IPS-NIHi7 (cell line): ENCODE data around the gene SMYD1.
A peak's percentile ranks its signal among the peaks of the same experiment; 100 is the strongest.

ENCODE experiments used
- DNase-seq: peaks from one replicate; pipeline ENCODE4 v3.0.0; 2012; ENCODE audit warnings: mixed read lengths; ENCODE audit errors: extremely low spot score

Gene SMYD1

DNA sequence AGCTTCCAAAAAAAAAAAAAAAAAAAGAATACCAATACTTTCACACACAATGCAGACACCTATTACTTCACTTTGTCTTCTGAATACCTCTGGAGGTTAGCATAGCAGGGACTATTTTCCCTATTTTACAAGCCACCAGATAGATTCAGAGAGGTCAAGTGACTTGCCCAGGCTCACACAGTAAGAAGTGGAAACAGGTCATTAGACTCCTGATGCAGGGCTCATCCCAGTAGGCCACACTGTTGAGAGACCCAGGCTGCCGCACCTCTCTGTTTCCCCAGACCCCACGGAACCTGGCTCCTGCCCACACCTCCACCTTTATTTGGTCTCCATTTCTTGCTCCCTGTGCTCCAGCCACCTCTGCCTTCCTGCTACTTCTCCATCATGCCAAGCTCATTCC is 19.4 kb downstream of the SMYD1 start:
- DNase-seq = no peak

DNA sequence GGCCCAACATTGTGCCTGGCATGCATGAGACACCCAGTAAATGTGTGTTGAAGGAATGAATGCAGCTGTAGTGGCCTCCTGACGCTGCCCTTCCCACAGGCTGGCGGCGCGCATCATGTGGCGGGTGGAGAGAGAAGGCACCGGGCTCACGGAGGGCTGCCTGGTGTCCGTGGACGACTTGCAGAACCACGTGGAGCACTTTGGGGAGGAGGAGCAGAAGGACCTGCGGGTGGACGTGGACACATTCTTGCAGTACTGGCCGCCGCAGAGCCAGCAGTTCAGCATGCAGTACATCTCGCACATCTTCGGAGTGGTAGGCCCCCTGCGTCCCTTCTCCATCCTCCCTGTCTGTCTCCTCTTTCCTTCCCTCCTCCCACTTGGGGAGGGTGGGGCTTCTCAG is 20.1 kb downstream of the SMYD1 start:
- DNase-seq = no peak

DNA sequence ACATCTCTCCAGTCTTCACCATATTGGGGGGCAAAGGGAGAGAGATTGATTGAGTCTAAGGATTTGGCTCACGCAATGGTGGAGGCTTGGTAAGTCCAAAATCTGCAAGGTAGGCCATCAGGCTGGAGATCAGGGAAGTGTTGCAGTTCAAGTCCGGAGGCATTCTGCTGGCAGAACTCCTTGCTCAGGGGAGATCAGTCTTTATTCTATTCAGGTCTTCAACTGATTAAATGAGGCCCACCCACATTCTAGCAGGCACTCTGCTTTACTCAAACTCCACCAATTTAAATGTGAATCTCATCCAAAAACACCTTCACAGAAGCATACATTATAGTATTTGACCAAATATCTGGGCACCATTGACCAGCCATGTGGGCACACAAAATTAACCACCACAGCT is 21.4 kb downstream of the SMYD1 start:
- no peak for DNase-seq

DNA sequence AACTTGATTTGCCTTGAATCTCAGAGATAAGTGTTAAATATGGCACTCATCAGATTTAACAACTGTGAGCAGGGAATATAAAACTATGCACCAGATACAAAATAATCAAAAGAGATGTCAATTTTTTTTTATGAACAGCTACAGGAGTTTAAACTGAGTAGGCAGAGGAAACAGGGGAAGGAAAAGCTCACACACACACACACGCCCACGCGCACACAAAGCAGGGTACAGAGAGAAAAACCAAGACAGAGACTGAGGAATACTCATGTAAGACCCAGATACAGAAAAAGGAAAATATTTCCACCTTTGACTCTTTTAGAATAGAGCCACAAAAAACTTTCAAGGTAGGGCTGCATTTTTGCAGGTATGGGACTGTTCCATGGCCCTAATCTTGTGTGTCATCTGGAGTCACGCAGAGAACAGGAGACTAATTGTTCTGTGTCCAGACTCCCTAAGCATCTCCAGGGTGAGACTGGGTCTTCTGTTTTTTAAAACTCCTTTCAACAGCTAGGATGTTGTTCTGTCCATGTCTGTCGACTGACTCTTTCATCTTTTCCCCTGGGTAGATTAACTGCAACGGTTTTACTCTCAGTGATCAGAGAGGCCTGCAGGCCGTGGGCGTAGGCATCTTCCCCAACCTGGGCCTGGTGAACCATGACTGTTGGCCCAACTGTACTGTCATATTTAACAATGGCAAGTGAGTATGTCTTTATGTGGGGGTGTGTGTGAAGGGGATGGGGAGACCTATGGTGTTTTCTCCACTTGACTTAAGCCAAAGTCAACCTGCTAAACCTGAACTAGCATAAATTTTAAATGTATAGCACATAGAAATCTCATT is 23.0 kb downstream of the SMYD1 start:
- DNase-seq = no peak

DNA sequence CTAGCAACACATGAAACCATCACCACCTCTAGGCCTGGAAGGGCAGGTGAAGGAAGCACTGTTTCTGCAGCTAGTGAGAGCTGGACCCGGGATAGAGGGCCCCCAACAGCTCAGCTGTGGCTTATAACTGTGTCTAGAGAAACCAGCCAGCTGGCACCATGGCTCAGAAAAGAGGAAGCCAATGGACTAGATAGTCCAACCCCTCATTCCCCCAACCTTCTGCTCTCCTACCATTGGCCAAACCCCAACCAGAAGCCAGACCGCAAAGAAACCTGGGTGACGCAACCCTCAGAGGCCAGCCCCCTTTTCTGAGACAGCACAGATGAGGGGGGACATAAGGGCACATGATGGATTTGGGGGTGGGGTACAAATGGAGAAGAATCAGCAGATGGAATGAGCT is 24.3 kb downstream of the SMYD1 start:
- no peak for DNase-seq

DNA sequence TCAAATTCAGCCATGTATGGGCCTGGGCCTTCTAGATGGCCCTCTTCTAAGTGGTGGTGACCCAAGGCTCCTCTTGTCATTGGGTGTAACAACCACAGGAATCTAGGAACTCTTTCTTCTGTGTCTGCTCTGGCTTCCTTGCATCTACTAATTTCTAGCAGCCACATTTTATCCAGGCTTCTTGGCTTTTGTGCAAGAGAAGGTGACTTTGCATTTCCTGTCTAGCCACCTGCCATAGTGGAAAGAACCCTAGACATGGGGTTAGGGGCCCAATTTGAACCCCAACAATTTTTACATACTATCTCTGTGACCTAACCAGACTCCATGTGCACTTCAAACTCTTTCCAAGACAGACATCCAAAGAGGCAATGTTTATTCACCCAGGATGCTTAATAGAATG is 25.1 kb downstream of the SMYD1 start:
- DNase-seq = no peak

DNA sequence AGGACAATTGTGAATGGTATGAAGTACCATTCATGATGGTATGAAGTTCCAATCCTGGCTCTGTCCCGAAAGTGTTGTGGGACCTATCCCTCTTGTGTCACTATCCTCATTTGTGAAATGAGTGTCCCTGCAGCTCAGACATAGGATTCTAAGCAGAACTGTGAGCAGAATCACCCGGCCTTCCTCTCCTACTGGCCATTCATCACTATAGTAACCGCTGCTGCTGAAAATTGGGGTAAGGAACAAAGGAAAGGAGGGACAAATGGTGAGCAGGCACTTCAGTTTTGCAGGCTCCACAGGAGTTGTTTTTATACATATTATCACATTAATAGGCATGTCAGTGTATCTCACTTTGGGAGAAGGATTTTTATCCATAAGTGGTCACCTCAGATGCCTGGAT is 27.4 kb downstream of the SMYD1 start:
- DNase-seq = no peak

DNA sequence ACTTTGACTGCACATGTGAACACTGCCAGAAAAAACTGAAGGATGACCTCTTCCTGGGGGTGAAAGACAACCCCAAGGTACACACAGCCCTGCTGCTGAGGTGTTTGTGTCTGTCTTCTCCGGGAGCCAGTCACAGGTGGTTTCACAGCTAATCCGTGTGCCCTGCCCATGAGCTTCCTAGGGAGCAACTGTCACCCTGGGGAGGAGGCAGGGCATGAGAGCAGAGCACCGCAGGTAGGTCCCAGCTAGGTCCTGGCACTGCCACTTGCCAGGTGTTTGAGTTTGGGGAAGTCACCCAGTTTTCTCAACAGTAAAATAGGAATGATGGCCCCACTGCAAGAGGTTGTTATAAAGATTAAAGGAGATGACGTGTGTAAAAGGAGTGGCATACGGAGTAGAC is 29.1 kb downstream of the SMYD1 start:
- no peak for DNase-seq

DNA sequence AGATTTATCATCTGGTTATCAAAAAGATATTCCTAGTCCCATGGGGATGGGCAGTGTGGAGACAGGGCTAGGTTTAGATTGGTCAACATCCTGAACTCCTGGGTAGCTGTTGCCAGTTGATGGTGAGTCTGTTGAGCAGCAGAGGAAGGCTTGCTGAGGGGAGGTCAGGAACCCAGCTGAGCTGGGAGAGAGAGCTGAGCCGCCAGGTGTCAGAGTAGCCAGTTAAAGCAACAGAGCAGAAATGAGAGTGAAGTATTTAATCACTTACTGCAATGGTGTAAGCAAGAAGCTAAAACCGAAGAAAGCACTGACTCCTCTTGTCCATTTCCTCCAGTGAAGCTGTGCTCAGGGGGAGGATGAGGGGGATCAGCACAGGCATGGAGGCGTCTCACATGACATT is 29.6 kb downstream of the SMYD1 start:
- DNase-seq = no peak

DNA sequence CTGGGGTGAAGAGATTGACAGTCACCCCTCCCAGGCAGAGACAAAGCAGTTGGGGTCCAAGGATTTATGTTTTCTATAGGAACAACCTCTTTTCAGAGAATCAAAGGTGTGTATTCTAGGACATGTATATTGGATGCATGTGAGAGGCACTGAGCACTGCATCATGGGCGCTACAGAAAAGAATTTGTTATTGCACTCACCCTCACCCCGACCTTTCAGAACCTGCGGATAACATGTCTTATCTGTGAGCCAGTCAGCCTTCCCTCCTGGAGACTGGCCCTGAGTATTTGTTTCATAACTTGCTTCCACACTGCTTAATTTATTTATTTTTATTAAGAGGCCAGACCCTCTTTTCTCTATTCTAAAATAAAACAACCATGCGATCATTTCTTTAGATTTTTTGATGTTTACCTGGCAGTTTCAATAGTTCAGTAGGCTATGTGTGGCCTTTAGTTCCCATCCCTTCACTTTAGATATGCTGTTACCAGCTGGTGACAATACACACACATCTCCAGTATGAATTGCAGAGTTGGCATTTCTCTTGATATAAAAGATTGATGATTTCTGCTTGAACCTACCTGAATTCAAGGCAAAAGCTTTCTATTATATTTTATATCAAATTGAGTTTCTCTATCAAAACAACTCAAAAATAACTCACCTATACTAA is 30.4 kb downstream of the SMYD1 start:
- DNase-seq = no peak

DNA sequence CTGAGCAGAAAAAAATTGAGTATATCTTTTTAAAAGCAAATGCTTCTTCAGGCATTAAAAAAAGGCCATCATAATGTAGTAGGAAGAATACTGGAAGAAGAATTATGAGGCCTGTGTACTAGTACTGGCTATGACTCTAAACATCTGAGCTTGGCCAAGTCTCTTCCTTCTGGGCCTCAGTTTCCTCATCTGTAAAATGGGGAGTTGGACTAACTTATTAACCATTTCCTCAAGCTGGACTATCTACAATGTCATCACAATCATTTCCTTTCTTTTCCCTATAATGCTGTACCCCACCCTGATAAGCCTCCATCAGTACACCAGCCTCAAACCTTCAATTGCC is 30.9 kb downstream of the SMYD1 start:
- no peak for DNase-seq

DNA sequence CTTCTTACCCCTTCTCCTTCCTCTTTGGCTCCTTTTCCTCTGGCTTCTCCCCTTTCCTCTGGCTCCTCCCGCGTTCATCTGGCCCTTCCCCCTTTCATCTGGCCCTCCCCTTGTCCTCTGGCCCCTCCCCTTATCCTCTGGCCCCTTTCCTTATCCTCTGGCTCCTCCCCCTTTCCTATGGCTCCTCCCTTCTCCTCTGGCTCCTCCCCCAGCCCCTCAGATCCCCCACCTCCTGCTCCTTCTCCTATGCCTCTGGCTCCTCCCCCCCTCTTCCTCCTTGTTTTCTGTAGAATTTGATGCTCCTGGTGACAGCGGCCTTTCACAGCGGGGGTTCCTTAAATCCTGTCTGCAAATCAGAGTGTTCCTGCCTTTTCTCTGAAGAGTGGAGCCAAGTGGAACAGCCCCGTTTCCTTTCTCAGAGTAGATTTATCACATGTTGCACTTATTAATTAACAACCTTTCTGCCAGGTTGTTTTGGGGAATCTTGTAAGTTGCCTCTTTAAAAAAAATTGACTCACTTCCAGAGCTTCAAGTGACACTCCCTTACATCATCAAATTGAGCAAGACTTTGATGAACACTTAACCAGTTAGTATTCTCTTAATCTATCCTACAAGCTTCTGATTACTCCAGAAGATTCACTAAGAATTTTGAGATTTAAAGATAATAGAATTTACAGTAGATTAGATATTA is 32.3 kb downstream of the SMYD1 start:
- peak; percentile 96 for DNase-seq

DNA sequence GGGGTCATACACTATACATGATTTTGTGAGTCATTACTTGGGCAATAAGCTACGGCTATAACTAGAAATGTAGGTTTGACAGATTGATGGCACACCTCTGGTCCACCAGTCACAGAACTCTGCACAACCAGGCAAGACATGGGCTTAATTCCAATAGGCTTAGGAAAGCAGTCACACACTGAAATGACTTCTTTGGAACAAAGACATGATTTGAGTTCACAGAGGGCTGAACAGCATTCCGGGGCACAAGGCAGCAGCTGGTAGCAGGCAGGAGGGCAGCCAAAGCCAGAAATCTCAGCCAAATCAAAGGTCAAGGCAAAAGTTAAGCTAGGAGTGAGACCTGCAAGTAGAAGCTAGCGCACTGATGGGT is 32.8 kb downstream of the SMYD1 start:
- no peak for DNase-seq

DNA sequence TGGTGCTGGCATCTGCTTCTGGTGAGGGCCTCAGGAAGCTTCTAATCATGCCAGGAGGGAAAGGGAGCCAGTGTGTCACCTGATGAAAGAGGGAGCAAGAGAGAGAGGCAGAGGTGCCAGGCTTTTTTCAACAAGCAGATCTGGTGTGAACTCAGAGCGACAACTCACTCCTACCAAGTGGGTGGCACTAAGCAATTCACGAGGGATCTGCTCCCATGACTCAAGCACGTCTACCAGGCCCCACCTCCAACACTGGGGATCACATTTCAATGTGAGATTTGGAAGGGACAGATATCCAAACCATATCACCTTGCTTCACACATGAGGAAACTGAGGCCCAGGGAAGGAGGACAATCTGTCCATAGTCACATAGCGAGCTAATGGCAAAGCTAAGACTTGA is 41.2 kb downstream of the SMYD1 start:
- no peak for DNase-seq

DNA sequence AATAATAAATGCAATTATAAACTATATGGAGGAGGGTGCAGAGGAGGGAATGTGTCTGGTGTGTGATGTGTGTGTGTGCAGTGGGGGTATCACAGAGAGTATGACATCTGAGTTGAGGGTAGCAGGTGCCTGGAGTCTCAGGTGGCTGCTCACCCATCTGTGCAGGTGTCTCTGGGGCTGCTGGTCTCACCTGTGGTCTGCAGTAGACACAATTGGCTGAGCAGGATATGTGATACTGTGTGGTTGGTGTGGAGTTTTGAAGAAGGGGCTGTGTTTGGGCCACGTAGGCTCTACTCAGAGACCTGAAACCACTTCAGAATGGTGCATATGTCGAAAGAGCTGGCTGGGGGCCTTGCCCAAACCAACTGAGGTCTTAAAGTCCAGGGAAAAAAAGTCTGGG is 43.2 kb downstream of the SMYD1 start:
- no peak for DNase-seq

DNA sequence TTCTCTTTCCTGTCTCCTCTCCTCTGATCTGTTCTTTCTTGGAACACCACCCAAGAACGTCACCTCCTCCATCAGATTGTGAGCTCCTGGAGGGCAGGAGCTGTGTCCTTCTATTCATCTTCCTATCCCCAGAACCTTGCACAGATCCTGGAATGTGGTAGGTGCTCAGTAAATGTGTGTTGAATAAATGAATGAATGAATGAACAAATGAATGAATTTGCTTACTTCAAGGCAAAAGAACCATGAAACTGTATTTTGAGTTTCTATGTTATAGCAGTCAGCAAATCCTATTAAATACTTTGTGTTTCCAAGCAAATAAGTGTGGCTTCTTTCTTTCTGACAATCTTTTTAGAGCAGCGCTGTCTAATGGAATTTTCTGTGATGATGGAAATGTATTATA is 45.4 kb downstream of the SMYD1 start:
- DNase-seq = no peak

DNA sequence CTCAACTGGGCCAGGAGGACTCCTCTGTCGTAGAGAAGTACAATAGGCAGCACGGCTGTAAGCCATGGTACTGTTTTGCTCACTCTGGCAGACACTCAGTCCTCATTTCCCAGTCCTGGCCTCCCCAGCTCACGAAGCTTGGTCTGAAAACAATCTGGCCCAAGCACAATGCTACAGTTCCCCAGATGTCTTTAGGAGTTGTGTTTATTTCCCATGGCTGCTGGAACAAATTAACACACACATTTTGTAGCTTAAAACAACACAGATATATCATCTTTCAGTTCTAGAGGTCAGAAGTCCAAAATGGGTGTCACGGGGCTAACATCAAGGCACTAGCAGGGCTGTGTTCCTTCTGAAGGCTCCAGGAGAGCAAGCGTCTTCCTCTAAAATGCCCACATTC is 47.3 kb downstream of the SMYD1 start:
- DNase-seq = no peak

DNA sequence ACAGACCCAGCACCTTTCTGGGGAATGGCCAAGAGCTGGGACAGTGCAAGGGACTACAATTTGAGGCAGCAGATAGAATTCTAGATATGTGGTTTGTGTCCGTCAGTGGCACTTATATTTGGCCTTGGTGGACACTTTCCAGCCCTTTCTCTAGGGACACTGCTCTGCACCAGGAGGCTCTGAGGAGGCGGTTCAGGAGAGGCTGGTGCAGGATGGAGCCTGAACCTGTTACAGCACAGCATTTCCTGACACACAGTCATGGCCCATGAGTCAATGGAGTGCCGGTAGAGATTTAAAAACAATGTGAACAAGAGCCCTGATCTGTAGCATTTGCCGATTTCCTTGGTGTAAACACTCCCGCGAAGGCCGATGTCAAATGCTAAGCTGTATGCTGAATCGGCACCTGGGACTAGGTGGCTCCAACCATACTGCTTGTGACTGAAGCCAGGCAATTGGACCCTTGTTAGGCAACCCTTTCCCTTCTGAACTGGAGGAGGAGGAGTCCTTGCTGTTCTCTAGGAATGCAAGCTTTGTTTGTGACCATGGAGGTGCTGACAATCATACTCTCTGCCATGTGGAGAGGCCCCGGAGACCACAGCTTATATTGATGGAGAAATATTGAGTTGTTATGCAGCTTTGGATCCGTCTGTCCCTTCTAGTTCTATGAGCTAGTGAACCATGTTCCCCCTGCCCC is 48.3 kb downstream of the SMYD1 start:
- no peak for DNase-seq

DNA sequence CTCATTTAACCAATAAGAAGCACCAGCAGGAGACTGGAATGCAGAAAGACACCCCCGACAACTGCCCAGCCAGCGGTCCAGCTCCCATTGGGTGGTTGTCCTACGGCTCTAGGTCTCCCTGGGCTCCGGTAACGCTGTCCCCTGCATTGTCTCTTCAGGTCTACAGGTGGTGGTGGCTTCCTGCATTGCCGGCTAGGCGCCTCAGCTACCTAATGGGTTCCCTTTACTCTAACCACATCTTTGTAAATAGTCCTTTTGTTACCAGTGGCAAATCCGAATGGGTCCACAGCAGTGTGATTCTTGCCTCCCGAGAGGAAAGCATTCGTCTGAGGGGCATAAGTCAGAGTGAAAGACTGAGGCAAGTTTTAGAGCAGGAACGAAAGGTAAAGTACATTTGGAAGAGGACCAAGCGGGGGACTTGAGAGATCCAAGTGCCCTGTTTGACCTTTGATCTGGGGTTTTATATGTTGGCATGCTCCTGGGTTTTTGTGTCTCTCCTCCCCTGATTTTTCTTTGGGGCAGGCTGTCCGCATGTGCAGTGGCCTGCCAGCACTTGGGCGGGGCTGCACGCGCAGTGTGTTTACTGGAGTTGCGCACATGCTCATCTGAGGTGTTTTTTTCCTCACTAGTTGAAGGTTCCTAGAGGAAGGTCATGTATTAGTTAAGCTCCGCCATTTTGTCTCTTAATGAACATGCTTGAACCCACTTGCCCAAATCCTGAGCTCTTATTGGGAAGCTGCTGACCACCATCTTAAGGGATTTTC is 49.2 kb downstream of the SMYD1 start:
- DNase-seq = no peak

DNA sequence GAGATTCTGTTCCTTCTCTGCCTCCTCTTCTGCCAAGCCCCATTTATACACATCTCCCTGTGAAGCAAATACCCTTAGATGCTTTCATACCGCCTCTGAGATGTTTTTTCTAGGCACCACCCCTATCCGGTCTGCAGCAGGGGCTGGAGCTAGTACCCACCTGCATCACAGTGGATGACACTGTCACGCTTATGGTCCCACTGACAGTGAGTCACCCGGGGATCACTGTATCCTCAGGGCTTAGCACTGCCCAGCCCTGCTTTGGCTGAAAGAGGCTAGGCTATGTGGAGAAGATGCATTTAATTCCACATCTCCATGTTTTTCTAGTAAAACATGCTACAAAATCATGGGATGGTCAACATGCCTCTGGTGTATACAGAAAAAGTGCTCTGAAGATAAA is 50.3 kb downstream of the SMYD1 start:
- DNase-seq = no peak

DNA sequence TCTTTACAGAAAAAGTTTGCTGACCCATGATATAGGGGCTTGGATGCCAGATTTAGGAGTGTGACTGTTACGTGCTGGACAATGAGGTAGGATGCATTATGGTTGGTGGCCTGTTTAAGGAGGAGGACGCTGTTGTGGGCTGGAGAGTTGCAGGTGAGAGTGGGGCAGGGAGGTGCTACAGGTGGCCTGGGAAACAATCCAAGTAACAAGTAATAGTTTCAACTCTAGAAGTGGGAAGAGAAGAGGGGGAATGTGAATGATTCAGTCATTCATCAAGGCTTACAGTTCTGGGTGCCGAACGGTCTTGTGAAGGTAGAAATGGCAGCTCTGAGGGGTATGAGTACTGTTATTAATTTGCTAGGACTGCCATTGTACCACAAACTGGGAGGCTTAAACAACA is 54.1 kb downstream of the SMYD1 start:
- no peak for DNase-seq
